ENCODE data around the gene KCNC2. TPM values are rescaled to one million over a fixed set of nuclear protein-coding genes. Genes with fewer than 3 reads are reported as not detected.

The KCNC2 gene
- polyA plus RNA-seq, 1 donor from 2014 or later = 7.4 TPM

DNA sequence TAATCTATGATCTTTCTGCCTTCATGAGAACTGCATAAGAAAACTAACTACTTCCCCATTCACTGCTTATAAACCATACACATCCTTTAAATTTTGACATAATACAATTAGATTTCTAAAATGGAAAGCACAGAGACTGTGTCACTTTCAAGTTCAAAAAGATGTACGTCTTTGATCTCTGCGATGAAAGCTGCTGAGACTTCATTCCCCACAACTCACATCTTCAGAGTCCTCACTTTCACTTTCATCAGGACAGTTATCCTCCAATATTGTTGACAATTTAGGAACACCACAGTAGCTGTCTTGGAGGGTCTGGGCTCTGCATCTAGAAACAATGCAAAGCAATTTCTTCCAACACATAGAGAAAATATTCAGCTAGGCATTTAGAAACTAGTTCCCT is 47.9 kb upstream of the KCNC2 start:
- Histone ChIP-seq H3K9ac (ENCODE audit: low read length) (no peak overlapping the region), H3K27me3 (ENCODE audit: insufficient read depth, low read depth, low read length) (no peaks in the 10 kb centered on the region), H3F3A (ENCODE audit: insufficient read depth, low read length, poor library complexity, severe bottlenecking) (no peaks in the 10 kb centered on the region), H3K4me3 (ENCODE audit: low read length) (no peak overlapping the region), H3K9me2 (ENCODE audit: insufficient read depth, low read length) (no peaks in the 10 kb centered on the region), H2AFZ (ENCODE audit: low read depth, low read length) (no peak overlapping the region), H3K4me2 (ENCODE audit: low read length) (no peak overlapping the region), H4K20me1 (ENCODE audit: insufficient read depth) (no peaks in the 10 kb centered on the region), H3K79me2 (replicated peaks; ENCODE audit: insufficient read depth, low read length) (no peaks in the 10 kb centered on the region), H3K9me3 (ENCODE audit: low read length) (no peaks in the 10 kb centered on the region), H3K27ac (ENCODE audit: low read length) (no peak overlapping the region), H3K36me3 (ENCODE audit: insufficient read depth, low read length) (no peaks in the 10 kb centered on the region)
- TF ChIP-seq, protein P1, sequence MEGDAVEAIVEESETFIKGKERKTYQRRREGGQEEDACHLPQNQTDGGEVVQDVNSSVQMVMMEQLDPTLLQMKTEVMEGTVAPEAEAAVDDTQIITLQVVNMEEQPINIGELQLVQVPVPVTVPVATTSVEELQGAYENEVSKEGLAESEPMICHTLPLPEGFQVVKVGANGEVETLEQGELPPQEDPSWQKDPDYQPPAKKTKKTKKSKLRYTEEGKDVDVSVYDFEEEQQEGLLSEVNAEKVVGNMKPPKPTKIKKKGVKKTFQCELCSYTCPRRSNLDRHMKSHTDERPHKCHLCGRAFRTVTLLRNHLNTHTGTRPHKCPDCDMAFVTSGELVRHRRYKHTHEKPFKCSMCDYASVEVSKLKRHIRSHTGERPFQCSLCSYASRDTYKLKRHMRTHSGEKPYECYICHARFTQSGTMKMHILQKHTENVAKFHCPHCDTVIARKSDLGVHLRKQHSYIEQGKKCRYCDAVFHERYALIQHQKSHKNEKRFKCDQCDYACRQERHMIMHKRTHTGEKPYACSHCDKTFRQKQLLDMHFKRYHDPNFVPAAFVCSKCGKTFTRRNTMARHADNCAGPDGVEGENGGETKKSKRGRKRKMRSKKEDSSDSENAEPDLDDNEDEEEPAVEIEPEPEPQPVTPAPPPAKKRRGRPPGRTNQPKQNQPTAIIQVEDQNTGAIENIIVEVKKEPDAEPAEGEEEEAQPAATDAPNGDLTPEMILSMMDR (IDR thresholded peaks at IDR 0.05; ENCODE audit: poor library complexity, severe bottlenecking) = no peak
- no peak for TF ChIP-seq TAF1 (IDR thresholded peaks at IDR 0.05; ENCODE audit: low read depth)
- TF ChIP-seq, protein P2, sequence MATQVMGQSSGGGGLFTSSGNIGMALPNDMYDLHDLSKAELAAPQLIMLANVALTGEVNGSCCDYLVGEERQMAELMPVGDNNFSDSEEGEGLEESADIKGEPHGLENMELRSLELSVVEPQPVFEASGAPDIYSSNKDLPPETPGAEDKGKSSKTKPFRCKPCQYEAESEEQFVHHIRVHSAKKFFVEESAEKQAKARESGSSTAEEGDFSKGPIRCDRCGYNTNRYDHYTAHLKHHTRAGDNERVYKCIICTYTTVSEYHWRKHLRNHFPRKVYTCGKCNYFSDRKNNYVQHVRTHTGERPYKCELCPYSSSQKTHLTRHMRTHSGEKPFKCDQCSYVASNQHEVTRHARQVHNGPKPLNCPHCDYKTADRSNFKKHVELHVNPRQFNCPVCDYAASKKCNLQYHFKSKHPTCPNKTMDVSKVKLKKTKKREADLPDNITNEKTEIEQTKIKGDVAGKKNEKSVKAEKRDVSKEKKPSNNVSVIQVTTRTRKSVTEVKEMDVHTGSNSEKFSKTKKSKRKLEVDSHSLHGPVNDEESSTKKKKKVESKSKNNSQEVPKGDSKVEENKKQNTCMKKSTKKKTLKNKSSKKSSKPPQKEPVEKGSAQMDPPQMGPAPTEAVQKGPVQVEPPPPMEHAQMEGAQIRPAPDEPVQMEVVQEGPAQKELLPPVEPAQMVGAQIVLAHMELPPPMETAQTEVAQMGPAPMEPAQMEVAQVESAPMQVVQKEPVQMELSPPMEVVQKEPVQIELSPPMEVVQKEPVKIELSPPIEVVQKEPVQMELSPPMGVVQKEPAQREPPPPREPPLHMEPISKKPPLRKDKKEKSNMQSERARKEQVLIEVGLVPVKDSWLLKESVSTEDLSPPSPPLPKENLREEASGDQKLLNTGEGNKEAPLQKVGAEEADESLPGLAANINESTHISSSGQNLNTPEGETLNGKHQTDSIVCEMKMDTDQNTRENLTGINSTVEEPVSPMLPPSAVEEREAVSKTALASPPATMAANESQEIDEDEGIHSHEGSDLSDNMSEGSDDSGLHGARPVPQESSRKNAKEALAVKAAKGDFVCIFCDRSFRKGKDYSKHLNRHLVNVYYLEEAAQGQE (IDR thresholded peaks at IDR 0.05; ENCODE audit: borderline replicate concordance) = no peak
- TF ChIP-seq EZH2 (IDR thresholded peaks at IDR 0.05; ENCODE audit: borderline replicate concordance, insufficient read depth, low read length, poor library complexity, severe bottlenecking) = no peak
- TF ChIP-seq RAD21 (conservative IDR thresholded peaks at IDR 0.05) = no peak
- no peak for TF ChIP-seq SMC3 (conservative IDR thresholded peaks at IDR 0.05; ENCODE audit: poor library complexity)
- no peak for TF ChIP-seq EP300 (conservative IDR thresholded peaks at IDR 0.05; ENCODE audit: poor library complexity, severe bottlenecking)
- TF ChIP-seq MXI1 (conservative IDR thresholded peaks at IDR 0.05; ENCODE audit: poor library complexity, severe bottlenecking) = no peak
- no peak for TF ChIP-seq POLR2AphosphoS5 (IDR thresholded peaks at IDR 0.05)

DNA sequence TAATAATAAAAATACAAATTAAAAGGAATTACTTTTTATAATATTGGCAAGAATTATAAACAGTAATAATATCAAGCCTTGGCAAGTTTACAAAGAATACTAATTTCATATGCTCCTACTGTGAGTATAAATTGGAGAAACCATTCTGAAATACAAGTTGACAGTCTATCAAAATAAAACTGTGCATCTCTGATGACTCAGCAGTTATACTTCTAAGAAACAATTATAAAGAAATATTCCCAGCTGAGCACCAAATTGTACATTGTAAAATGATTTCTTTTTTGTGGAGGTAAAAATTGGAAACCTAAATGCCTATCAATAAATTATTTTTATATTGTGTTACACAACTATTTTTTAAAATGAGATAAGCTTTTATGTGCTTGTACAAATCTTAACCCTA is 35.5 kb upstream of the KCNC2 start:
- H3K79me2 ChIP-seq (replicated peaks; ENCODE audit: insufficient read depth, low read length) = no peaks in the 10 kb centered on the region
- H3K36me3 ChIP-seq (ENCODE audit: insufficient read depth, low read length) = no peaks in the 10 kb centered on the region
- H3K9me2 ChIP-seq (ENCODE audit: insufficient read depth, low read length) = no peaks in the 10 kb centered on the region
- no peaks in the 10 kb centered on the region for H3F3A ChIP-seq (ENCODE audit: insufficient read depth, low read length, poor library complexity, severe bottlenecking)
- H3K9ac ChIP-seq (ENCODE audit: low read length) = no peak overlapping the region
- TF ChIP-seq, protein P2 (IDR thresholded peaks at IDR 0.05; ENCODE audit: borderline replicate concordance) = no peak
- TF ChIP-seq EZH2 (IDR thresholded peaks at IDR 0.05; ENCODE audit: borderline replicate concordance, insufficient read depth, low read length, poor library complexity, severe bottlenecking) (no peak), SMC3 (conservative IDR thresholded peaks at IDR 0.05; ENCODE audit: poor library complexity) (no peak), TAF1 (IDR thresholded peaks at IDR 0.05; ENCODE audit: low read depth) (no peak), EP300 (conservative IDR thresholded peaks at IDR 0.05; ENCODE audit: poor library complexity, severe bottlenecking) (no peak), POLR2AphosphoS5 (IDR thresholded peaks at IDR 0.05) (no peak), RAD21 (conservative IDR thresholded peaks at IDR 0.05) (no peak), MXI1 (conservative IDR thresholded peaks at IDR 0.05; ENCODE audit: poor library complexity, severe bottlenecking) (no peak)
- TF ChIP-seq, protein P1 (IDR thresholded peaks at IDR 0.05; ENCODE audit: poor library complexity, severe bottlenecking) = no peak
- no peaks in the 10 kb centered on the region for H4K20me1 ChIP-seq (ENCODE audit: insufficient read depth)
- H3K4me2 ChIP-seq (ENCODE audit: low read length) = no peak overlapping the region
- H3K4me3 ChIP-seq (ENCODE audit: low read length) = no peak overlapping the region
- no peak overlapping the region for H3K27ac ChIP-seq (ENCODE audit: low read length)
- H2AFZ ChIP-seq (ENCODE audit: low read depth, low read length) = no peak overlapping the region
- no peaks in the 10 kb centered on the region for H3K27me3 ChIP-seq (ENCODE audit: insufficient read depth, low read depth, low read length)
- no peaks in the 10 kb centered on the region for H3K9me3 ChIP-seq (ENCODE audit: low read length)
